GM19455 (cell line): Measurements from ENCODE around the gene TRIM2.

Experiments
- ATAC-seq: cut with Tn5 transposase; IDR thresholded peaks from one replicate; pipeline ENCODE4 v1.9.1; 2021; ENCODE audit not compliant: unreplicated experiment

The TRIM2 gene

DNA sequence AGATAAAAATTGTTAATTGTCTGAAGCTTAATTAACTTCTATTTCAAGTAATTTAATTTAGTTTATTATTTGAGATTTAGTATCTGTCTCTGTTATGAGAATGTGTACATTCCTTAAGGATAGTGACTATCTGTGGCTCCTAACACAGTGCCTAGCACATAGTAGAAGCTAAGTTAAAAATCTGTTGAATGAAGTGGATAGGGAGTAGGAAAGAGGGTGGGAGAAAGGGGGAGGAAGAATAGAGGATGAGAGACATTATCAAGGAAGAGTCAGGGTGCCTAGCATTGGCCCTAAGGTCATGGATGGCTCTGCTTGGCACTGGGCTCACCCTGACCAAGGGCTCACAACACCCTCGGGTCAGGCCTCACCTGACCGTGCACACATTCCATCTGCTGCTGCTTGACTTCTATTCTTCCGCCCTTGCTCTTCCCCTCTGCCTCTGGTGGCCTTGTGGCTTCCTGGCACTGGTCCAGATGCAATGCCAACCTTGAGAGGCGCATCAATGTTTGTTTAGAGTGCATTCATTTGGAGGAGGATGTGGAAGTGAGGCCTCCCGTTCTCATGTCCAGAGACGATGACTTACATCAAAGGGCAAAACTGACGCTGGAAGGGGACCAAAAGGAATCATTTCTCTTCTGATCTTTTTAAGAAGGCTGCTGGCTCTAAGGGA, 42.3 kb downstream of the TRIM2 start:
- no peak for ATAC-seq

DNA sequence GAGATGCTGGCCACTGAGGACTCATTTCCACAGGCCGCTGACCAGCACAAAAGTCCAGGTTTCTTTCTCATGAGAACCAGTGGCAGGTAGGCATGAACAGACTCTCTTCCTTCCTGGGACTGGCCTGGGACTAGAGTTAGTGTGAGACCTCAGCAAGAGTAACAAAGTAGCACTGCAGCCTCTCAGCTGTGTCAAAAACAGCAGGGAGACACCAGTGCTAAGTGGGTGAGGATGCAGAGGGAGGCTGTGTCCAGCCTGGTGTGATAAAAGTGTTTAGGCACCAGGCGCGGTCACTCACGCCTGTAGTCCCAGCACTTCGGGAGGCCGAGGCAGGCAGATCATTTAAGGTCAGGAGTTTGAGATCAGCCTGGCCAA, 42.9 kb downstream of the TRIM2 start:
- no peak for ATAC-seq

DNA sequence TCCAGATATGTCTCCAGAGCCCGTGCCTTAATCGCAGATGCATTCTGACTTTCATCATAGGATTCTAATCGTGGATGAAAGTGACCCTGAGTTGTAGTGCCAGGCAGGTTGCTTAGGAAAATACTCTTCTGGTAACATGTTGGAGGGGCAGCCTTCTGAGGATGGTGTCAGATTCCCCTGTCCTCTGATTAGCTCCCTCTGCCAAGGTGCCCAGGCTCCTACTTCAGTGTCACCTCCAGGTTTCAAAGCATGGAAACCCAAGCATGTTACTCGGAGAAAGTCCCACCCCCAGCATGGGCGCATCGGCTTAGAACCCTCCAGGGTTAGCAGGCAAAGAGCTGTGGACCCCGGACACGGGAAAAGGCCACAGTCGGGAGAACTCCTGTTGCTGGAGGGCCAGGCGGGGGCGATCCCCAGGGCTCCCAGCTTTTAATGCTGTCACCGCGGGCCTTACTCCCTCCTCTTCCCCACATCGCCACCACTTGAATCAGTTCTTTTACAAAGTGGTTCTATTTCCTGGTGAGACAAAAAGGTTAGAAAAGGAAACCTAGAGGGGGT, 44.5 kb downstream of the TRIM2 start:
- ATAC-seq = peak; percentile 41

DNA sequence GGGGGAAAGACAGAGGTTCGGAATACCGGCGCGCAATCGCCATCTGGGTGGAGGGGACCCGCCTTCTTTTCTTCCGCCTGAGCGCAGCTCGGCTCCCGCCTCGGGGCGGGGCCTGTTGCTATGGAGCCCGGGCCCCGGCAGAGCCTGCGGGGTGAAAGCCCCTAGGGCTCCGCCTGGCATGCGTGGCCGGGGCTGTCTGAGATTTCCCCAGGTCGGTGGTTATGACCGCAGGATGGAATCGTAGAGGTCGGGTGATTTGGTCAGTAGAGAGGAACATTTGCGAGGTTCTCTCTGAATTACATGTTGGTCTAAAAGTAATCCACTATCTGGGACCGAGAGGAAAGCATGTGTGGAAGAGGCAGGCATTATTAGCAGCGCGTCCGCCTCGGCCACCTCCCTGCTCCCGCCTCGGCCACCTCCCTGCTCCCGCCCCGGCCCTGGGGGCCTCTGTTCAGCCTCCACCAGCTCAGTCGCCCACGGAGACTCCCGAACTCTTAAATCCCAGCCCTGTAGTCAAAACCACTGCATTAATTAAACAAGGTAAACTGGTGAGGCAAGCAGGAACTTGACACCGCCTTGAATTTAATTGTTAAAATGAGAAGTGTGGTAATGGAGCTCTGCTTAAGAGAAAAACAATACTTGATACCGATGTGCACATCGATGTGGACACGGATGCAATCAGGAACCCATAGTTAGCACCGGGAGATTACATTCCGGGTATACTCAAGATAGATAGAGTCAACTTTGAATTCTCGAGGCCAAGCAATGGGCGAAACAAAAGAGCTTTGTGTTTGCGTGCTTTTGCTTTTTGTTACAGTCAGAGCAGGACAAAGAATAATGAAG, 45.2 kb downstream of the TRIM2 start:
- peak; percentile 99 for ATAC-seq

DNA sequence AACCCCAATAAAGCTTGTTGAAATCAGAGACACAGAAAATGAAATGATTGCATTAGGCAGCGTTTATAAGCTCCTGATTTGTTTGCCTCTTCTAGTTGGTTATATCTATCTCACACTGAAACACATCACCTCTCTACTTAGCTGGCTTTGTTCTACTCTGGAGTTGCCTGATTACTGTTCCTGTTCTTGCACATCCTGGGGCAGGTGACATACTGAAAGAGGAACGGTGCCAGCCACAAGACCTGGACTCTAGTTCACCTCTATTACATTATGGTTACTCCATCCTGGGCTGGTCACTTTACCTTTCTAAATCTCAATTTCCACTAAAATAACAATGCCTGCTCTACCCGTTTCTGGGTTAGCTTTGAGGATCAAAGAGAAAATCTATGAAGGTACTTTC, 47.9 kb downstream of the TRIM2 start:
- no peak for ATAC-seq

DNA sequence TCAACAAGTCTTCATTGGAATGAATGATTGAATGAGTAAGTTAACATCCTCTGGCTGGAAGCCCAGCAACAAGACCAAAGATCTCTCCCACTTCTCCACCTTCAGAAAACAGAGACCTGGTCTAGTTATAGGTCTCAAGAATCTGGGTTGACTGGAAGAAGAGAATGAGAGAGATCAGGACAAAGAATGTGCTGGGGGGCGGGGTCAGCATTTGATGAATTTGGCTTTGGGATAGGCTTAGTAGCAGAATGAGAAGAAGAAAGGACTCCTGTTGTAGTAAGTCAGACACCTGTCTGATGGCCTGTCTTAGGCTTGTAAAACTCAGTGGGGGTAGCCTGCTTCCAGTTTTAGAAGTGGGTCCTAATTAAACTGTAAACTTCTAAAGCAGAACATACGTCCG, 51.0 kb downstream of the TRIM2 start:
- ATAC-seq = no peak

DNA sequence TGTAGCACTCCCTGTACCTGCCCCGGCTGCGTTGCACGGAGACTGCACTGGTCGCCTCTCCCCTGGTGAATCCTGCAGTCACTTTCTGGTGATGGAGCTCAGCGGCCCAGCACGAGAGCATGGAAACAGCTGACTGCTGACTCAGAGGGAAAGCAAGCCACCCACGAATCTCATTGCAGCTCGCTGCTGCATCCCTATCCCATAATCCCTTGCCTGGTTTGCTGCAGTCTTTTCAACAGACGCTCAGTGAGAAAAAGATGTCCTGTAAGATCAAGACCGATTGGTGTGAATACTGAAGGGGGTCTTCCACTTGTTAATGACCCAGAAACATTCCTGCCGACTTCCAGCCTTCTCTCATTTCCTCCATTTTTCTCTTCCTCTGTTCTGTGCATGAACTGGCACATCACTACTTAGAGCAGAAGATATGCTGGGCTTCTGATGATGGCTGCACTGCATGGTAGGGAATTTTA, 52.9 kb downstream of the TRIM2 start:
- ATAC-seq = no peak

DNA sequence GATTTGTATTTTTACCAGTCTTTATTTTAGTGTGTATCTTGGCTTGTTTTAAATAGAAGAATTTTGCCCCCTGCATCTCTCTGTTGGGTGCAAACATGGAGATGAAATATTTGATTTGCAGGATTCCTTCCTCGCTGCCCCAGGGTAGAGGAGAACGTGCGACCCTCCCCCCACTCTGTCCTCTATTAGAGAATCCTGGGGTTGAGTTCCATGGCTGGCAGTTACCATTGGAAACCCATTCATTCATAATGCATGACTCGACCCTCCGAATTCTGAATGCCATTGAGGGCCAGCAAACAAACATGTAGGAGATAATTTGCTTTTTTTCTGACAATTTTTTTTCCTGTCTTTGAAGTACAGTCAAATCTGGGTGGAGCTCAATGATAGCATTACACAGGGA, 53.7 kb downstream of the TRIM2 start:
- ATAC-seq = no peak

DNA sequence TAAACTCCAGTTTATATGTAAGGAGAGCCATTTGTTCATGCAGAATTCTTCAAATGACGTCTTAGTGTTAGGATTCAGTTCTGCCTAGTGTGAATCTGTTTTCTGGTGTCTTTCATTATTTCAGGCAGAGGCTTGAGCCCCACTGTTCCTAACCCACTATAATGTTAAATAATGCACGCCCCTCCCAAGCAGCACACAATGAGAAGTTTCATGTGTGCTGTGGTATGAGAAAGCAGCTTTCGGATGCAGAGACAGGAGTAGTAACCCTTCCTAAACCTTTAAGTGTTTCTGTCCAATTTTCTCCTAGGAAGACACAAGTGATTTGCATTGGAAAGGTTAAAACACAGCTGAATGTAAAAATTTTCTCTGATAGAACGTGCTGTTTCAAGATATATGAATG, 54.5 kb downstream of the TRIM2 start:
- no peak for ATAC-seq

DNA sequence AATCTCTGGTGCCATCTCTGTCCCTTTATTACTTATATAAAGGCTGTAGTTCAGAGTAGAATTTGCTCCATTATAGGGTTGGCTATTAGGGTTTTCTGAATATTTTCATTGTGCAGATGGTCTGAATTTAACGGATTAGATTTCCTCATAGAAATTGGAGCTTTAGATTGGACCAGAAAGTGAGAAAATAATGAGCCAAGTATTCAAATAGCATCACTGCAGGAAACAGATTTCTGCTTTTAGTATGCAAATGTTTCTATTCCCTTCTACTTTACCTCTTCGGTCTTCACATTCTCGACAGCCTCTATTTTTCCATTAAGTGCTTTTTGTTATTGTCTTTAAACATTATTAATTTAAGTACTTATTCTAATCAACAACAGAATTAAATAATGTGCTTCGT, 55.4 kb downstream of the TRIM2 start:
- ATAC-seq = no peak

DNA sequence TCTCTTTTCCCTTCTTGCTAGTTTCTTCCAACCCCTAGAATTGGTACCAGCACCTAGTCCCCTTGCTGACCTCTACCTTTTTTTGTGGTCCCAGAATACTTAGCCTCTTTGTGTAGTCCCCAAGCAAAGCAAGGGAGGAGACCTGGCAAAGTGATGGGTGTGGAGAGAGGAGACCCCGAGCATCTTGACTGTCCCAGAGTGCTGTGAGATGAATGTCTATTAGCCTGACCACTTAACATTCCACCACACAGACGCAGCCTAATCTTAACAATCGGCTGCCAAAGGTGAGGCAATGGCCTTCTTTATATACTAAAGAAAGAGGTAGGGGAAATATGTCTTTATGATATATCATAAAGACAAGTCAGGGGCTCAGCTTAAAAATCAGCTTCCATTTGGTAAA, 55.9 kb downstream of the TRIM2 start:
- ATAC-seq = no peak

DNA sequence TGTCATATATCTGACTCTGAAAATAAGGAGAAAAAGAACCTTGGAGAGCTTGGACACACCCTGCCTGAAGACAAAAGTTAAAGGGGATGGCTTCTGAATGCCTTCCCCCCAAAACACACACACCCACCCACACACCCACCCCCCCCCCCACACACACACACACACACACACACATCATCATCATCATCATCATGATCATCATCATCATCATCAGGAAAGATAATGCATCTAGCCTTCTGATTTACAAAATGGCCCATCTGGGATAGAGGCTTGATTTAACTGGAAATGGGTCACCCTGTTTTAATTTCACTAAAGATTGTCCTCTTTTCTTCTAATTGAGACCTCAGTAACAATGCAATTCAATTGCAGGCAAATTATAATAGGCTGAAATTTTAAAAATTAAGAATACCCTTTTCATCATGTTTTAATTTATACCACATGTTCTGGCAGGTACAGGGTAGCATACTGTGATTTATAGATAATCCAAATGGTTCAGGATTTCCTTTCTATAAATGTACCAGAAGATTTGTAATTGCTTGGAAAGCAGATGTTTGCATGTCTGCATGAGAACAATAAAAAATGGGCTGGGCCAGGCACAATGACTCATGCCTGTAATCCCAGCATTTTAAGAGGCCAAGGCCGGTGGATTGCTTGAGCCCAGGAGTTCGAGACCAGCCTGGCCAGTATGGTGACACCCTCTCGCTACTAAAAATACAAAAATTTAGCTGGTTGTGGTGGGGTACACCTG, 56.5 kb downstream of the TRIM2 start:
- no peak for ATAC-seq

DNA sequence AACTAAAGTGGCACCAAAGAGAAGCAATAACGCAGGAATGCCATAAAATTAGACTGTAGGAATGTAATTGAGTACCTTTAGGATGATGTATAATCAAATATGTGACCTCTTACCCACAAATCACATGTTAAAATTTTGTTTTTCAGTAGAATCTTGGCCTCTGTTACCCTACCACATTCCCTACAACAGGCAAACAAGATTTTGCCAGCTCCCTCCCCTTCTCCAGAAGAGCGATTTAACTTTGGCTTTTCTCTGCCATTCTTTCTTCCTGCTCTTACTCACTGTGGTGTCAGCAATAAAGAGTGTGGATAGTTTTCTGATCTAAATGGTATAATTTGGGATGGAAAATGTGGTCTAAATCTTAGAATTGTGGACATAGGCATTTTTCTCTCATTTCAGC, 57.2 kb downstream of the TRIM2 start:
- ATAC-seq = no peak

DNA sequence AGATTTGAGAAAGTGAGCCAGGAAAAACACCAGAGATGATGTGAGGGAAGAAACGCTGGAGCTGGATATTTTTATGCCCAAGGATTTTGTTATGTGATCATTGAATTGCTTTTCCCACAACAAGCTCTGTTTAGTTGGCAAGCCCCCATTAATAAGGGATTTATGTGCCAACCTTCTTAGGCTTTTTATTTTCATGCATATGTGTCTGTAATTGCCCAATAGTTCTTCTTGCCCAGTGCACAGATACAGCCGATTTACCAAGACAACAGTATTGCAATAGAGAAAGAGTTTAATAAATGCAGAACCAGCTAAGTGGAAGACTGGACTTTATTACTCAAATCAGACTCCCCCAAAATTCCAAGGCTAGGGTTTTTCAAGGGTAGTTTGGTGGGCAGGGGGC, 57.7 kb downstream of the TRIM2 start:
- no peak for ATAC-seq

DNA sequence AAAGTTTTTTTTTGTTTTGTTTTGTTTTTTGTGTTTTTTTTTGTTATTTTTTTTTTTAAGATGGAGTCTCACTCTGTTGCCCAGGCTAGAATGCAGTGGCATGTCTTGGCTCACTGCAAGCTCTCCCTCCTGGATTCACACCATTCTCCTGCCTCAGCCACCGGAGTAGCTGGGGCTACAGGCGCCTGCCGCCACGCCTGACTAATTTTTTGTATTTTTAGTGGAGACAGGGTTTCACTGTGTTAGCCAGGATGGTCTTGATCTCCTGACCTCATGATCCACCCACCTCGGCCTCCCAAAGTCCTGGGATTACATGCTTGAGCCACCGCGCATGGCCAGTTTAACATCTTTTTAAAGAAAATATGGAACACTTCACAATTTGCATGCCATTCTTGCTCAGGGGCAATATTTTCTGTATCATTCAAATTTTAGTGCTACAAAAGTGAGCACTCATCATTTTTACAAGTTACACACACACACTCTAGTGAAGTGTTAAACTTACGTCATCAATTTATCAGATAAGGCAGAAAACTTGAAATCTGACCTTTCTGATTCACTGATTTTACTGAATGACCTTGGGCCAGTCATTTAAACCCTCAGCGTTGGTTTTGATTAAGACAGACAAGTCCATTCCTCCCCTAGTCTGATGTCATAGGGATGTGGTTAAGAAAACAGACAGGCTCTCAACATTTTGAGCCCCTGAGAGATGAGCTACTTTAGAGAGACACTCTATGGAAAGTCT, 61.2 kb downstream of the TRIM2 start:
- no peak for ATAC-seq

DNA sequence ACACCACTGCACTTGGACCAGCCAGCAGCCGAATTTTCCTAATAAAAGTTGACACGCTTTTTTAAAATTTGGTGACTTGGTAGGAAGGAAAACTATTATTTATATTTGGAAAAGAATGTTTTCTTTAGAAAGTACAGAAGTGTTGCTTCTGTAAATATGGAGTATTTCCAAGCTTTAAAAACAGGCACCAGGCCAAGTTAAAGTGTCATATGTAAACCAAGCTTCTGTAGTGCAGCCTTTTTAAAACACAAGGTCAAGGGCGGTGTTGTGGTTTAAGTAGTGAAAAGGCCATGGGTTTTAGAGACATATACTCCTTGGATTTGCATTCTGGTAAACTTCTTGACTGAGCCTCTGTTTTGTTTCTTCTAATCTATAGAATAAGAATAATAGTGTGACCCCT, 62.7 kb downstream of the TRIM2 start:
- no peak for ATAC-seq

DNA sequence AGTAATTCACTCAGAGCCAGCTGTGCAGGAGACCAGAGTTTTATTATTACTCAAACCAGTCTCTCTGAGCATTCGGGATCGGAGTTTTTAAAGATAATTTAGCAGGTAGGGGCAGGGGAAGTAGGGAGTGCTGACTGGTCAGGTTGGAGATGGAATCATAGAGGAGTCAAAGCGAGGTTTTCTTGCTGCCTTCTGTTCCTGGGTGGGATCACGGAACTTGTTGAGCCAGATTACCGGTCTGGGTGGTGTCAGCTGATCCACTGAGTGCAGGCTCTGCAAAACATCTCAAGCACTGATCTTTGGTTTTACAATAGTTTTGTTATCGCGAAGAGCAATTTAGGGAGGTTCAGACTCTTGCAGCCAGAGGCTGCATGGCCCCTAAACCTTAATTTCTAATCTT, 63.6 kb downstream of the TRIM2 start:
- ATAC-seq = no peak

DNA sequence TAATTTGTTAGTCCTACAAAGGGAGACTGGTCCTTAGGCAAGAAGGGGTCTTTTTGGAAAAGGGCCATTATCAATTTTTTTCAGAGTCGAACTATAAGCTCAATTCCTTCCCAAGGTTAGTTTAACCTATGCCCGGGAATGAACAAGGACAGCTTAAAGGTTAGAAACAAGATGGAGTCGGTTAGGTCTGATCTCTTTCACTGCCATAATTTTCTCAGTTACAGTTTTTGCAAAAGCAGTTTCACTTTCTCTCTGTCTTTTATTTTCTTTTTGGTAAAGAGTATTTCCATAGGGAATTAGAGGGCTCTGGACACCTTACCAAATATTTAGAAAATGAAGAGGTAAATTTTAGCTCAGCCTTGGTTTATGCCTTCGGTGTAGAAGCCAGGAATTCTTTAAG, 64.1 kb downstream of the TRIM2 start:
- no peak for ATAC-seq

DNA sequence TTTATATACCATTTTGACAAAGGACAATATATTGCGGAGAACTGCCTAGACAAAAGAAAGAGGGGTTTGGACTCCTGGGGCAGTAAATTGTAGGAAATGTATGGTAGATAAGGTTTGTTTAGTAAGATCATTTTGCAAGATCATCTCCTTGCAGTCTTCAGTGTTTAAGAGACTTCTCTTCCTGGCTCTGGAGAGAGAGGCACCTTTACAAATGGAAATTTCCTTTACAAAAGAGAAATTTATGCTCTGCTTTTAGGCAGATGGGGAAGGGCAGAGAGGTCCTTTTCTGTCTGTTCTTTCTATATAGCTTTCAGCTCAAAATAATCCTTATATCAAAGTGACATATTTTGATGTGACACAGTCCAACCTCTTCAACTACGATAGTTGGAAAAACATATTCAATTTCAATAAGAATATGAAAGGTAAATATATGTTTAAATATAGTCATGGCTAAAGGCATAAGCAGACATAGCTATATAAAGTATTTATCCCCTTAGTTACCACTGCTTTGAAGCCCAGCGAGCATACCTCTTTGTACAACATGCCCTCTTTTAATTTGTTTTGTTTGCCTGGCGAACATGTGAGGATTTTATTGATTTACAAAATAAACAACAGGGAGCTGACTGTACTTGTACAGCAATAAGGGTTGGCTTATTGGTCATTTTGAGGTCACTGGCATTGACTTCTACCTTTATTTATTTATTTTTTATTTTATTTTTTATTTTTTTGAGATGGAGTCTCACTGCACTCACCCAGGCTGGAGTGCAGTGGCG, 65.2 kb downstream of the TRIM2 start:
- no peak for ATAC-seq

DNA sequence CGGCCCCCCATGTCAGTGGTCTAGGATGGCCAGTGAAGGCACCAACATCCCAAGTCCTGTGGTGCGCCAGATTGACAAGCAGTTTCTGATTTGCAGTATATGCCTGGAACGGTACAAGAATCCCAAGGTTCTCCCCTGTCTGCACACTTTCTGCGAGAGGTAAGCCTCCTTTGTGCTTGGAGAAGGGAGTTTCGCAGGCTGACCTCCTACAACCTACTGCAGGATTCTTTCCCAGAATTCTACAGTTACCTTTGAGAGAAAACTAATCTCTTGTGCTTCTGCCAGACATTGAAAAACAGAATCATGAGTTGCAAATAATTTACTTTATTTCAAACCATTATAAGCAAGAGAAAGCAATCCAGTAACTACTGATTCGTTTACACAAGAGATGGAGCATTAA, 66.1 kb downstream of the TRIM2 start:
- ATAC-seq = no peak
